ENCODE measurements around the gene TEKT3. TPM values are rescaled to one million over a fixed set of nuclear protein-coding genes. Genes with fewer than 3 reads are reported as not detected.

The TEKT3 gene
- total and polyA plus RNA-seq, 4 donors = 0.08 to 0.33 TPM; not detected in 2

DNA sequence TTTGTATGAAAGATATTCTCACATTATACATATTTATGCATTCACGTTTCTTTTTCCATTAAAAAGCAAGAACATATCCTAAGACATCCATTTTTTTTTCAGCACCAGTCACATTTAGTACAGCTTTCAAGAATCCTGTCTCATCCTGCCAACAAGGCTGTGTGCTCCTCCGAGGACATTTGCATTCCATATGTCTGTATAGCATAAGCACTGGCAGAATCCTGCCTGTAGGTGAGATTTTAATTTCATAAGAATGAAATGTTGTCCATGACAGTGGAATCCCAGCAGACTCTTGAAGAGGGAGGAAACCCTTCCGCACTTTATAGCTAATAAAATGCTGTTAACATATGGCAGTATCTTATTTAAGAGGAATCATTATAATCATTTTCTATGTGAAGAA is 73.4 kb downstream of the TEKT3 start:
- TF ChIP-seq, protein P1, sequence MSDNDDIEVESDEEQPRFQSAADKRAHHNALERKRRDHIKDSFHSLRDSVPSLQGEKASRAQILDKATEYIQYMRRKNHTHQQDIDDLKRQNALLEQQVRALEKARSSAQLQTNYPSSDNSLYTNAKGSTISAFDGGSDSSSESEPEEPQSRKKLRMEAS (IDR thresholded peaks at IDR 0.05) = no peak
- TF ChIP-seq RXRA (IDR thresholded peaks at IDR 0.05) (no peak), REST (IDR thresholded peaks at IDR 0.05) (no peak), JUND (IDR thresholded peaks at IDR 0.05) (no peak), TAF1 (conservative IDR thresholded peaks at IDR 0.05) (no peak), HNF4A (conservative IDR thresholded peaks at IDR 0.05) (no peak), RAD21 (IDR thresholded peaks at IDR 0.05) (no peak), EGR1 (IDR thresholded peaks at IDR 0.05; ENCODE audit: low read depth in 2 of 2) (no peak), HNF4G (IDR thresholded peaks at IDR 0.05) (no peak), SP1 (IDR thresholded peaks at IDR 0.05) (no peak), NR2F2 (IDR thresholded peaks at IDR 0.05) (no peak)
- TF ChIP-seq, protein P2, sequence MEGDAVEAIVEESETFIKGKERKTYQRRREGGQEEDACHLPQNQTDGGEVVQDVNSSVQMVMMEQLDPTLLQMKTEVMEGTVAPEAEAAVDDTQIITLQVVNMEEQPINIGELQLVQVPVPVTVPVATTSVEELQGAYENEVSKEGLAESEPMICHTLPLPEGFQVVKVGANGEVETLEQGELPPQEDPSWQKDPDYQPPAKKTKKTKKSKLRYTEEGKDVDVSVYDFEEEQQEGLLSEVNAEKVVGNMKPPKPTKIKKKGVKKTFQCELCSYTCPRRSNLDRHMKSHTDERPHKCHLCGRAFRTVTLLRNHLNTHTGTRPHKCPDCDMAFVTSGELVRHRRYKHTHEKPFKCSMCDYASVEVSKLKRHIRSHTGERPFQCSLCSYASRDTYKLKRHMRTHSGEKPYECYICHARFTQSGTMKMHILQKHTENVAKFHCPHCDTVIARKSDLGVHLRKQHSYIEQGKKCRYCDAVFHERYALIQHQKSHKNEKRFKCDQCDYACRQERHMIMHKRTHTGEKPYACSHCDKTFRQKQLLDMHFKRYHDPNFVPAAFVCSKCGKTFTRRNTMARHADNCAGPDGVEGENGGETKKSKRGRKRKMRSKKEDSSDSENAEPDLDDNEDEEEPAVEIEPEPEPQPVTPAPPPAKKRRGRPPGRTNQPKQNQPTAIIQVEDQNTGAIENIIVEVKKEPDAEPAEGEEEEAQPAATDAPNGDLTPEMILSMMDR (IDR thresholded peaks at IDR 0.05; ENCODE audit: low read depth, low read length, missing input control) = no peak
- DNase-seq (ENCODE audit: low spot score) = no peak
- H3K36me3 ChIP-seq (ENCODE audit: control insufficient read depth in 4 of 4, insufficient read depth in 3 of 4, low read depth in 1 of 4, low read length in 3 of 4) = no peaks in the 10 kb centered on the region
- no peaks in the 10 kb centered on the region for H3K9me3 ChIP-seq (ENCODE audit: control insufficient read depth in 4 of 4, low read length in 3 of 4)
- WGBS = 77% methylated on average over 3 of the region's 3 CpGs
- no peak overlapping the region for H3K9ac ChIP-seq (ENCODE audit: low read depth in 1 of 2, low read length in 2 of 2)
- no peak overlapping the region for H3K4me3 ChIP-seq (ENCODE audit: low read depth in 1 of 3, low read length in 3 of 3)
- peaks cover 0 to 6% (median 2%) of the 10 kb centered on the region in 4 donors for H3K27me3 ChIP-seq (ENCODE audit: control insufficient read depth in 4 of 4, insufficient read depth in 4 of 4, low read length in 3 of 4)
- no peak overlapping the region for H3K27ac ChIP-seq (ENCODE audit: low read depth in 1 of 2, low read length in 2 of 2)
- peaks cover 0 to 3% (median 0%) of the 10 kb centered on the region in 4 donors for H3K4me1 ChIP-seq (ENCODE audit: control insufficient read depth in 4 of 4, insufficient read depth in 4 of 4, low read length in 3 of 4)

GRCh38 chr17:15266325-15267125 is 74.9 kb downstream of the TEKT3 start:
- Histone ChIP-seq H3K36me3 (ENCODE audit: control insufficient read depth in 4 of 4, insufficient read depth in 3 of 4, low read depth in 1 of 4, low read length in 3 of 4) (no peaks in the 10 kb centered on the region), H3K4me1 (ENCODE audit: control insufficient read depth in 4 of 4, insufficient read depth in 4 of 4, low read length in 3 of 4) (peaks cover 0 to 13% (median 0%) of the 10 kb centered on the region in 4 donors), H3K27me3 (ENCODE audit: control insufficient read depth in 4 of 4, insufficient read depth in 4 of 4, low read length in 3 of 4) (peaks cover 0 to 10% (median 4%) of the 10 kb centered on the region in 4 donors), H3K27ac (ENCODE audit: low read depth in 1 of 2, low read length in 2 of 2) (no peak overlapping the region), H3K9me3 (ENCODE audit: control insufficient read depth in 4 of 4, low read length in 3 of 4) (no peaks in the 10 kb centered on the region), H3K4me3 (ENCODE audit: low read depth in 1 of 3, low read length in 3 of 3) (no peak overlapping the region), H3K9ac (ENCODE audit: low read depth in 1 of 2, low read length in 2 of 2) (no peak overlapping the region)
- TF ChIP-seq, protein P1 (IDR thresholded peaks at IDR 0.05) = no peak
- TF ChIP-seq FOXA1 (IDR thresholded peaks at IDR 0.05) (no peak), SP1 (IDR thresholded peaks at IDR 0.05) (no peak), YY1 (IDR thresholded peaks at IDR 0.05) (no peak), TAF1 (conservative IDR thresholded peaks at IDR 0.05) (no peak), REST (IDR thresholded peaks at IDR 0.05) (no peak), EGR1 (IDR thresholded peaks at IDR 0.05; ENCODE audit: low read depth in 2 of 2) (no peak)
- TF ChIP-seq, protein P3, sequence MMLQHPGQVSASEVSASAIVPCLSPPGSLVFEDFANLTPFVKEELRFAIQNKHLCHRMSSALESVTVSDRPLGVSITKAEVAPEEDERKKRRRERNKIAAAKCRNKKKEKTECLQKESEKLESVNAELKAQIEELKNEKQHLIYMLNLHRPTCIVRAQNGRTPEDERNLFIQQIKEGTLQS (IDR thresholded peaks at IDR 0.05) = no peak
- TF ChIP-seq, protein P4, sequence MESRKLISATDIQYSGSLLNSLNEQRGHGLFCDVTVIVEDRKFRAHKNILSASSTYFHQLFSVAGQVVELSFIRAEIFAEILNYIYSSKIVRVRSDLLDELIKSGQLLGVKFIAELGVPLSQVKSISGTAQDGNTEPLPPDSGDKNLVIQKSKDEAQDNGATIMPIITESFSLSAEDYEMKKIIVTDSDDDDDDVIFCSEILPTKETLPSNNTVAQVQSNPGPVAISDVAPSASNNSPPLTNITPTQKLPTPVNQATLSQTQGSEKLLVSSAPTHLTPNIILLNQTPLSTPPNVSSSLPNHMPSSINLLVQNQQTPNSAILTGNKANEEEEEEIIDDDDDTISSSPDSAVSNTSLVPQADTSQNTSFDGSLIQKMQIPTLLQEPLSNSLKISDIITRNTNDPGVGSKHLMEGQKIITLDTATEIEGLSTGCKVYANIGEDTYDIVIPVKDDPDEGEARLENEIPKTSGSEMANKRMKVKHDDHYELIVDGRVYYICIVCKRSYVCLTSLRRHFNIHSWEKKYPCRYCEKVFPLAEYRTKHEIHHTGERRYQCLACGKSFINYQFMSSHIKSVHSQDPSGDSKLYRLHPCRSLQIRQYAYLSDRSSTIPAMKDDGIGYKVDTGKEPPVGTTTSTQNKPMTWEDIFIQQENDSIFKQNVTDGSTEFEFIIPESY (IDR thresholded peaks at IDR 0.05) = no peak
- no peak for DNase-seq (ENCODE audit: low spot score)
- WGBS = 87% methylated on average over 13 of the region's 13 CpGs
